Common myeloid progenitor, CD34-positive (primary cell): ENCODE results near the gene PPM1H.

Experiments
- CTCF ChIA-PET: fragments of 350-600 bp; sonication (Branson Sonifier 250); formaldehyde crosslinking; loops from one replicate; lab custom pipeline; 2021; ENCODE audit warnings: antibody characterized with exemption; lab: Charles Lee
- POLR2A ChIA-PET: fragments of 350-600 bp; sonication (Branson Sonifier 250); formaldehyde crosslinking; loops from one replicate; lab custom pipeline; 2021; ENCODE audit warnings: antibody characterized with exemption; lab: Charles Lee
- DNase-seq, 3 donors: peaks; one replicate each; pipeline versions ENCODE4 v3.0.0 to v3.0.0-alpha.2; 2013
- H3K27ac ChIP-seq, 2 experiments: 1 replicate in 1 of 2; 2 replicates in 1 of 2; pipeline ENCODE4 v1.7.0; 2013; ENCODE audit warnings: inconsistent platforms in 2 of 2, low read length in 2 of 2, mild to moderate bottlenecking in 2 of 2, low read depth in 1 of 2, moderate library complexity in 1 of 2; ENCODE audit not compliant: severe bottlenecking in 2 of 2, insufficient read depth in 1 of 2, poor library complexity in 1 of 2
- H3K27me3 ChIP-seq, 5 experiments: replicated peaks in 2 of 5; 1 replicate in 3 of 5; 2 replicates in 2 of 5; pipeline versions ENCODE4 v1.6.1 to v1.7.0; 2013; ENCODE audit warnings: low read length in 4 of 5, mild to moderate bottlenecking in 2 of 5, moderate library complexity in 2 of 5, inconsistent platforms in 1 of 5; ENCODE audit not compliant: insufficient read depth in 5 of 5, control insufficient read depth in 4 of 5
- H3K36me3 ChIP-seq, 4 experiments: 1 replicate in 2 of 4; 2 replicates in 2 of 4; pipeline versions ENCODE4 v1.6.1 to v1.7.0; 2013; ENCODE audit warnings: low read length in 3 of 4, control low read depth in 1 of 4, mild to moderate bottlenecking in 1 of 4; ENCODE audit not compliant: control insufficient read depth in 4 of 4, insufficient read depth in 4 of 4
- H3K4me1 ChIP-seq, 4 experiments: 1 replicate in 3 of 4; 2 replicates in 1 of 4; pipeline versions ENCODE4 v1.6.1 to v1.7.1; 2013; ENCODE audit warnings: low read length in 3 of 4, mild to moderate bottlenecking in 3 of 4, control low read depth in 1 of 4, inconsistent platforms in 1 of 4, moderate library complexity in 1 of 4; ENCODE audit not compliant: control insufficient read depth in 4 of 4, insufficient read depth in 4 of 4; ENCODE audit errors: control extremely low read depth in 1 of 4
- H3K4me3 ChIP-seq, 7 experiments: 1 replicate in 4 of 7; 2 replicates in 3 of 7; pipeline versions ENCODE4 v1.5.1 to v1.7.0; 2013; ENCODE audit warnings: mild to moderate bottlenecking in 7 of 7, low read length in 6 of 7, moderate library complexity in 6 of 7, inconsistent platforms in 2 of 7, low read depth in 2 of 7, control low read depth in 1 of 7; ENCODE audit not compliant: insufficient read depth in 4 of 7, control insufficient read depth in 1 of 7; ENCODE audit errors: extremely low read depth in 1 of 7
- H3K9me3 ChIP-seq, 5 experiments: 1 replicate in 4 of 5; 2 replicates in 1 of 5; pipeline versions ENCODE4 v1.6.1 to v1.7.1; 2013; ENCODE audit warnings: low read length in 4 of 5, mild to moderate bottlenecking in 2 of 5, inconsistent platforms in 1 of 5, low read depth in 1 of 5, moderate library complexity in 1 of 5; ENCODE audit not compliant: control insufficient read depth in 4 of 5, insufficient read depth in 2 of 5; ENCODE audit errors: control extremely low read depth in 1 of 5
- WGBS: methylation state at CpG from one replicate; pipeline ENCODE4 v1.1.5; 2013; ENCODE audit not compliant: insufficient coverage; 5-methylcytosine and 5-hydroxymethylcytosine counted together

The PPM1H gene

DNA sequence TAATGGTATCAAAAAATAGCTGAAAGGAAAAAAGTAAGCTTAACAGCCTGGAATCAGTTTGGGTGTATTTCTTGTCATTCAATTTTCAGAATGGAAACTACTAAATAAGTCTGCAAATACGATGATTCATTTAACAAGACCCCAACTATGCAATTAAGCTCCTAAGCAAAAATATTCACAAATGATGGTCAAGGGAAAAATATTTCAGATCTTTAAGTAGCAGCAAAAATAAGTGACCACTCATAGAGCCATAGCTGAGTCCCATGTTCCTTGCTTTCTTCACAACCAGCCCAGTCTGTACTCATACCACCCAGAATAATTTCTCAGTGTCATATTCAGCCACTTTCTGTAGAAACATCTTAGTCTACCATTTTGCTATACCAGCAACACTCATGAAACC lies 185.4 kb downstream of the PPM1H start:
- ChIA-PET POLR2A (no interaction called here), CTCF (interaction anchor here (0.5 to 1.9 kb wide), 3 partner anchors 8 to 112 kb away, joined by 3 to 4 read pairs (median 3); no protein-coding TSS in a partner anchor)
- H3K27ac ChIP-seq, result no peak overlapping the region
- peaks cover 0 to 4% (median 0%) of the 10 kb centered on the region in 4 experiments for H3K36me3 ChIP-seq
- H3K9me3 ChIP-seq, result no peaks in the 10 kb centered on the region
- 100% methylated on average over 1 of the region's 1 CpG for whole genome bisulfite sequencing
- no peak for DNase-seq
- H3K4me3 ChIP-seq, result no peak overlapping the region
- no peaks in the 10 kb centered on the region for H3K27me3 ChIP-seq
- peaks cover 0 to 13% (median 10%) of the 10 kb centered on the region in 4 experiments for H3K4me1 ChIP-seq

DNA sequence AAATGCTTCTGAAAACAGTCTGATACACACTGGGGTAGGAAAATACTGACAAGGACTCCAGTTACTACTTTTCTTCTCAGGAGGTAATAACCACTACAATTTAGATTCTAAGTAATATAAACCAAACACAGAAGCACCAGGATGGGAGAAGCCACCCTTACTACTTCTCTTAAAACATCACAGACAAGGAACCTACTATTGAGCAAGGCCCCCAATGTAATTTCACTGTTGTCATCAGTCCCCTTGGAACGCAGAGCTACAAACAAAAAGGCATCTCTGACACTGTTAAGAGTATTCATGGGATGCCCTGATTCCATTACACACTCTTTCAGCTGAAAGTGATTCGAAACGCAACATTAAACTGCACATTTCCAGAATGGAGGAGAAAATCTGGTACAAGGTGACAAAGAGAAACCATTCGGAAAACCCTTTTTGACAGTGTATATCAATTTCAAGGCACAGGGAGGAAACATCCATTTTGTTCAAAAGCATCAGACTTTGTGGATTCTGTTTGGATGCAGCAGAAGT lies 185.9 kb downstream of the PPM1H start:
- H3K4me1 ChIP-seq, result peaks cover 0 to 16% (median 12%) of the 10 kb centered on the region in 4 experiments
- POLR2A ChIA-PET, result no interaction called here

DNA sequence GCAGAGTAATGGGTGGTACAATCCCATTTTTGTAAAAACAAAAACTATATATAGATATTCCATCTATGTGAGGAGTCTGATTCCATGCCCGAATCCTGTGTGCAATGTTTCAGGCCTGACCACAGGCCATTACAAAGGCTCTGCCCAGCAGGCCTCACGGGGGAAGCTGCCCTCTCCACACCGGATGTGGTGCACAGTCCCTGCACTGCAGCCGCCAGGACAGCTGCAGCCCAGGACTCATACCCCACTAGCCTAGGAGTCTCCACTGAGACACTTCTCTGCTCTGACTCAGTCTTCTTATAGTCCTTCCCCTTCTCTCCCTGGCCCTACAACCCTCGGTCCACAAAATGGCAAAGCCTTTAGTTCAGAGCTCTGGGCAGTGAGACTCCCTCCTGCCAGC lies 190.4 kb downstream of the PPM1H start:
- DNase-seq, result peak in 2 of 3 donors; percentile 22 to 51
- no peak overlapping the region for H3K4me3 ChIP-seq
- H3K27me3 ChIP-seq, result no peaks in the 10 kb centered on the region
- no peak overlapping the region for H3K27ac ChIP-seq
- POLR2A ChIA-PET, result no interaction called here
- CTCF ChIA-PET, result no interaction called here
- peaks cover 0 to 10% (median 0%) of the 10 kb centered on the region in 4 experiments for H3K36me3 ChIP-seq
- H3K4me1 ChIP-seq, result peaks cover 0 to 16% (median 12%) of the 10 kb centered on the region in 4 experiments
- WGBS, result 89% methylated on average over 5 of the region's 5 CpGs
- no peaks in the 10 kb centered on the region for H3K9me3 ChIP-seq

More for the DNA sequence above, 185.9 kb downstream of the PPM1H start:
- Histone ChIP-seq H3K27ac (no peak overlapping the region), H3K27me3 (no peaks in the 10 kb centered on the region), H3K4me3 (no peak overlapping the region), H3K36me3 (peaks cover 0 to 4% (median 0%) of the 10 kb centered on the region in 4 experiments), H3K9me3 (no peaks in the 10 kb centered on the region)
- no peak for DNase-seq
- CTCF ChIA-PET, result interaction anchor here (0.5 to 0.6 kb wide), 2 partner anchors 10 to 111 kb away, joined by 3 read pairs; no protein-coding TSS in a partner anchor
- WGBS, result 97% methylated on average over 4 of the region's 4 CpGs

DNA sequence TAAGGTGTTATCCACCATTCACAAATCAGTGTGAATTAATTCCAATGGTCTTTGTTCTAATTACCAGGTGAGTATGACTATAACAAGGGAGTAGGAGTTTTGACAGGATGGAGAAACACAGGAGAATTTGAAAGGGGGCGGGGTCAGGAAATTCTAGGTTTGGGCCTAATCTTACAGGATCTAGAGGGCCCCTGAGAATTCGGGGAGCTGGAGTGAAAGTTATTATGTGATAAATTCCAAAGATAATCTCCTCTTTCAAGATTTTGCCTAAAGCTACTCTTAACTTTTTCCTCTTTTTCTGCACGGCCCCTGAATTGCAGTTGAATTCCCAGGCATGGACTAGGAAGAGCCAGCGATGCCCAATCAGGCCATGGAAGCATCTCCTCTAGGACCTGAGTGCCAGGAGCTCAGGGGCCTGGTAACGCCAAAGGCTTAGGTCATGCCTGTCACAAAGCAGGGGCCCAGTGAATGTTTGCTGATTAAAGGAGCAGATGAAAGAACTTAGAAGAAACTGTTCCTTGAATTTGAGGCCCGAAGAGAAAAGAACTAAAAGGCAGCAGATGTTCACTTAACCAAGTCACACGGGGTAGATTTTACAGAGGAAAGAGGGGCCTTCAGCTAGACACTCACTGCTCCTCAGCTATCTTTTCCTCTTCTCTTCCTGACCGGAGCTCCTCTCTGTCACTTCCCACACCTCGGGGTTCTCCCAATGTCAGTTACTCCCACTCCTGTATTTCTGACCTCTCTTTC lies 195.5 kb downstream of the PPM1H start:
- Histone ChIP-seq H3K36me3 (peaks cover 0 to 19% (median 10%) of the 10 kb centered on the region in 4 experiments), H3K4me1 (peaks cover 0 to 1% (median under 1%) of the 10 kb centered on the region in 4 experiments), H3K4me3 (no peak overlapping the region), H3K27ac (no peak overlapping the region), H3K27me3 (no peaks in the 10 kb centered on the region), H3K9me3 (no peaks in the 10 kb centered on the region)
- CTCF ChIA-PET, result interaction anchor here (0.6 to 1.3 kb wide), 6 partner anchors 10 to 1033 kb away, joined by 3 to 5 read pairs (median 4); no protein-coding TSS in a partner anchor
- 97% methylated on average over 7 of the region's 9 CpGs for WGBS
- POLR2A ChIA-PET, result no interaction called here
- no peak for DNase-seq

DNA sequence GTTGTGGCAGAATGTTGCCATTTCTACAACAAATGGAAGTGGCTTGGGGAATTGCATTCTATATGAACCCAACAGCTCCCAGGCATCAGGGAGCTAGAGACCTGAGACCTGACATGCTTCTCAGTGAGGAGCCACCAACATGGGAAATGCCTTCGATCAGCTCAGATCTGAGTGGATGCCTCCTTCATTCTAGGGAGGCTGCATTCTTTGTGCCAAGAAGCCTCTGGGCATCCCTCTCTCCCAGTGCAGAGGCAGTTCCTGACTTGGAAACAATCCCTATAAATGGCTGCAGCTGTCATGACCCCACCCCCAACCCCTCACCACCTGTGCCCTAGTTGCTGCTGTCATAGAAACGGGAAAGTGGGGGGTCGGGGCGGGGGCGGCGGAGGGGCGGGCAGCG lies 196.3 kb downstream of the PPM1H start:
- no peaks in the 10 kb centered on the region for H3K9me3 ChIP-seq
- DNase-seq, result no peak
- no peak overlapping the region for H3K27ac ChIP-seq
- H3K27me3 ChIP-seq, result no peaks in the 10 kb centered on the region
- 100% methylated on average over 3 of the region's 8 CpGs for WGBS
- POLR2A ChIA-PET, result no interaction called here
- peaks cover 0 to 19% (median 10%) of the 10 kb centered on the region in 4 experiments for H3K36me3 ChIP-seq
- CTCF ChIA-PET, result interaction anchor here (1.0 to 1.3 kb wide), 5 partner anchors 10 to 135 kb away, joined by 3 to 5 read pairs (median 4); no protein-coding TSS in a partner anchor
- no peaks in the 10 kb centered on the region for H3K4me1 ChIP-seq
- no peak overlapping the region for H3K4me3 ChIP-seq

DNA sequence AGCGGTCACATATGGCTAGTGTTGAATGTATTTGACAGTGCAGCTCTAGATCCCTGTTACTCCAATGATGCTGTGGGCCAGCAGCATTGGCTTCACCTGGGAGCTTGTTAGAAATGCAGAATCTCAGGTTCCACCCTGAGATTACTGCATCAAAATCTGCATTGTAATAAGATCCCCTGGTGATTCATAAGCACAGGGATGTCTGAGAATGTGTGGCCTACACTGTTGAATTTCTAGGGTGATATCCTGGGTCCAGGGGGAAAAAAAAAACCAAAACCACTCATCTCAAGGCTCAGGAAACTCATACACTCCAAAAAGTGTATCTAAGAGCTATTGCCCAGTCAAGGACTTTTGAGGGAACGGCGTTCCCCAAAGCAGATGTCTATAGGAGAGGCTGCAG lies 196.8 kb downstream of the PPM1H start:
- ChIA-PET CTCF (interaction anchor here (1.0 to 1.3 kb wide), 3 partner anchors 11 to 135 kb away, joined by 3 to 5 read pairs (median 4); no protein-coding TSS in a partner anchor), POLR2A (no interaction called here)
- Histone ChIP-seq H3K27ac (no peak overlapping the region), H3K4me3 (no peak overlapping the region), H3K9me3 (no peaks in the 10 kb centered on the region), H3K36me3 (peaks cover 0 to 19% (median 10%) of the 10 kb centered on the region in 4 experiments), H3K4me1 (peaks cover 0 to under 1% (median under 1%) of the 10 kb centered on the region in 4 experiments), H3K27me3 (no peaks in the 10 kb centered on the region)
- DNase-seq, result no peak
- 100% methylated on average over 3 of the region's 3 CpGs for WGBS

DNA sequence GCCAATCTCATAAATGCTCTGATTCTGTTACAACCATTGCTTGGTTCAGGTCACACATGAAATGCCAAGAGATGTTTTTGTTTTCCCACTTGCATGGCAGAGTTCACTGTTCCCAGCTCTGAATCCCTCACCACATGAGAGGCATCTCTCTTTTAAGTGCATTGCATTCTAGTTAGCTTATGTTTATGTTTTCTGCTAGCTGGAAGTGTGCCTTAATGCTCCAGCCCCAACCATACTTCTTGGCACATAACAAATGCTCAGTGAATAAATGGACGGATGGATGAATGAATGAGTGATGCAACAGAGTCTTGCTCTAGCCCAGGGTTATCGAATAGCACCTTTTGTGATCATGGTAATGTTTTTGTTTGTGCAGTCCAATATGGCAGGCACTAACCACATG lies 197.3 kb downstream of the PPM1H start:
- no peaks in the 10 kb centered on the region for H3K9me3 ChIP-seq
- no peak for DNase-seq
- H3K4me1 ChIP-seq, result peaks cover 0 to 5% (median 2%) of the 10 kb centered on the region in 4 experiments
- H3K27ac ChIP-seq, result no peak overlapping the region
- H3K36me3 ChIP-seq, result peaks cover 0 to 19% (median 10%) of the 10 kb centered on the region in 4 experiments
- no CpG with 5 or more reads among the region's 2 CpGs for WGBS
- H3K27me3 ChIP-seq, result no peaks in the 10 kb centered on the region
- ChIA-PET CTCF (no interaction called here), POLR2A (no interaction called here)
- H3K4me3 ChIP-seq, result no peak overlapping the region
